Inflammatory macrophage (primary cell): ENCODE results near the gene MOGAT3.

Experiments
- DNase-seq, 2 donors: peaks; one replicate each; pipeline ENCODE4 v3.0.0-alpha.2; 2020 to 2022

MOGAT3 gene

GRCh38 chr7:101233907-101234547, 33.2 kb upstream of the MOGAT3 start:
- DNase-seq = no peak

GRCh38 chr7:101232141-101232850, 31.5 kb upstream of the MOGAT3 start:
- DNase-seq = no peak

DNA sequence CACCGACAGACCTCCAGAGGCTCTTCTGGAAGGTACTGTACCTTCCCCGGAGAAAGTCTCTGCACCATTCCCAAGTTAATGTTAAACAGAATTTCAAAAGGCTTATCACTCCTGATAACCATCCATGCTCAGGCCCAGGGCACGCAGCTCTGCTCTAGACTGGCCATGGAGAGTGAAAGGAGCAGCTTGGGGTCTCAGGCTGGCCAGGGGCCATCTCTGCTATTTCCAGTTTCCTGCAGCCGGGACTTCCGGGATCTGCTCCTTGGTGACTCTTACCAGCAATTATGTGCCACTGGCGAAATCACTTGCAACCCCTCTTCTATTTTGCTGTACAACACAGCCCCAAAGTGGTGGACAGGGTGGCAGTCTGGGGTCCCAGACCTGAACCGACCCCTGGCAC, 30.8 kb upstream of the MOGAT3 start:
- DNase-seq = no peak

GRCh38 chr7:101226721-101227120, 25.9 kb upstream of the MOGAT3 start:
- DNase-seq = no peak

DNA sequence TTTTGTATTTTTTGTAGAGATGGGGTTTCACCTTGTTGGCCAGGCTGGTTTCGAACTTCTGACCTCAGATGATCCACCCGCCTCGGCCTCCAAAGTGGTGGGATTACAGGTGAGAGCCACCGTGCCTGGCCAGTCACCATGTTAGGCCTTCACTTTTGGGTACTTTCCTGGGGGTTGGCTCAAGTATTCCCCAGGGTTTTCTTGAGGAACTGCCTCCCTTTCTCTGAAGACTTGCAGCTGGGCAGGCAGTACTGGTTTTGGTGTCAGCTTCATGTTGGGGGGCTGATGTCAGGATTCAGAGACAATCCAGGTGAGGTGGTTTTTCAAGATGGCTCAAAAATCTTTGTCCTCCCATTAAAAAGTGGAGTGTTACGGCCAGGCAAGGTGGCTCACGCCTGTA, 24.8 kb upstream of the MOGAT3 start:
- no peak for DNase-seq

DNA sequence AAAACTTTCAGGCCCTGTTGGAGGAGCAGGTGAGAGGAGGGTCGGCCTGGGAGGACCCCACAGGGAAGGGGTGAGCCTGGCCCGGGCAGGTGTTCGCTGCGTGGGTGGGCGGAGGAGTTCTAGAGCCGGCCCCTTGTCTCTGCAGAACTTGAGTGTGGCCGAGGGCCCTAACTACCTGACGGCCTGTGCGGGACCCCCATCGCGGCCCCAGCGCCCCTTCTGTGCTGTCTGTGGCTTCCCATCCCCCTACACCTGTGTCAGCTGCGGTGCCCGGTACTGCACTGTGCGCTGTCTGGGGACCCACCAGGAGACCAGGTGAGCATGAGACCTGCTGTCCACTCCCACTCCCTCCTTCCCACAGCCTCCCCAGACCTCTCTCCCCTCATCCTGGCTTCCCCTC, 22.7 kb upstream of the MOGAT3 start:
- DNase-seq = no peak

- DNase-seq = no peak
Measured at GRCh38 chr7:101222275-101222830, 21.5 kb upstream of the MOGAT3 start.

- no peak for DNase-seq
Measured at GRCh38 chr7:101220295-101220694, 19.5 kb upstream of the MOGAT3 start.

DNA sequence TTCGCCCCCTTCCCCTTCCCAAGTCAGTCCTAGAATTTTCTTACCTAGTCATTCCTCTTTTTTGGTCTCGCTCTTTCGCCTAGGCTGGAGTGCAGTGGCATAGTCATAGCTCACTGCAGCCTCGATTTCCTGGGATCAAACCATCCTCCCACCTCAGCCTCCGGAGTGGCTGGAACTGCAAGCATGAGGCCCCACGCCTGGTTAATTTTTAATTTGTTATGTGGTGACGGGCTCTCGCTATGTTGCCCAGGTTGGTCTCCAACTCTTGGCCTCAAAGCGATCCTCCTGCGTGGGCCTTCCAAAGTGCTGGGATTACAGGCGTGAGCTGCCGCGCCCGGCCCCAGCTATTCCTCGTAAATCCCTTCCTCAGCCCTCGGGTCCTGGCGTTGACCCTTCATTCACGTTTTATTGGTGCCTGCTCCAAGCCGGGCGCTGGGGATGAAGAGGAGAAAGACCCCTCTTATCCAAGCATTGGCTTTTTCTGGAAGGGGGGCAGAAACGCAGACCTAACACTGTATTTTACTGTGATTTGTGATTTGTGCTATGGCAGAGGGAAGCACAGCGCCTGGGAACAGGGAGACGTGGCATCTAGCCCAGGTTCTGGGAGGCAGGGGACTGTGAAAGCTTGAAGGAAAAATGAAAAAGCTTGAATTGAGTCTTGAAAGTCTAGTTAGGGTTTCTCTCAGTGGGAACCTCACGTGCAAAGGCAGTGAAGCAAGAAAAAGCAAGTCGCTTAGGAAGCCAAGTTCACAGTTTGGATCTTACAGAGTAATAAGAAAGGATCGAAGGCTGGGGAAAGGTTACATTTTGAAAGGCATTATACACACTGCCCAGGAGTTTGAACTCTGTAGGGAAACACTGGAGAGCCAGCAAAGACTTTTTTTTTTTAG, 17.6 kb upstream of the MOGAT3 start:
- DNase-seq = no peak

DNA sequence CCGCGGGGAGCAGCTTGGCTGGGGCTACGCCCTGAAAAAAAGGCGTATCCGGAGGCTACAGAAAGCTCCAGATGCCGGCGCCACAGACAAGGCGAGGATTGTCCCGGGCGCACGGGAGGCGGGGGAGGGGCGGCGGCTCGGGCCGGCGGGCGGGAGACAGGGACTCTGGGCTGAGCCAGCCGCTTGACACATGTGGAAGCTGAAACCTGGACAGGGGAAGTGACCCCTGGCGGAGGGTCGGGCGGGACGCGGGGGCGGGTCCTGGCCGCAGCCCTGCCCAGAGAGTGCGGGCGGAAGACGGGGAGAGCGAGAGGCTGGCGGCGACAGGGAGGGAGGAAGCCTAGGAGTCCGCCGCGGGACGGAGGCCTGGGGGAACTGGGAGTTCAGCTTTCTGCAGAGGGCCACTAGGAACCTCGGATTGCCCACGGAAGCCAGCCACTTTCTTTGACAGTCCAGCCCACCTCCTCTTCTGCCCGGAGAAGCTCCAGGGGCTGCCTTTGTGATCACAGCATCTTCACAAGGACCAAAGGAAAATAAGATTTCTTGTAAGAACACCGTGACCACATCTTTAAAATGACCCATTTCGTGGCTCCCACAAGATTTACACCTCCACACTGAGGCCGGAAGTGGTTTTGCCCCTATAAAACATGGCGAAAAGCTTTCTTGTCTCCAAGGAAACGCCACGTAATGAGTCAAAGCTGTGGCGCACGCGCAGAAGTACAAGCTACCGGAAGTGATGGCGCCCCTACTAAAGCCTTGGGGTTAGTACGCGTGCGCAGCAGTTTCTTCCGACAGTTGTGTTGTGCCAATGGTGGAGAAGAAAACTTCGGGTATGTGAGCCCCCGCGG, 16.8 kb upstream of the MOGAT3 start, which contains the start of the genes PLOD3 and ZNHIT1:
PLOD3 (minus strand) TSS at position 194 of the 848 bp plus-strand sequence. CDS start 307 bp downstream, outside the sequence.
ZNHIT1 (plus strand) TSS at position 778 of the 848 bp plus-strand sequence; CDS start at position 809, 31 bp downstream.
- peak; percentile 99 for DNase-seq

DNA sequence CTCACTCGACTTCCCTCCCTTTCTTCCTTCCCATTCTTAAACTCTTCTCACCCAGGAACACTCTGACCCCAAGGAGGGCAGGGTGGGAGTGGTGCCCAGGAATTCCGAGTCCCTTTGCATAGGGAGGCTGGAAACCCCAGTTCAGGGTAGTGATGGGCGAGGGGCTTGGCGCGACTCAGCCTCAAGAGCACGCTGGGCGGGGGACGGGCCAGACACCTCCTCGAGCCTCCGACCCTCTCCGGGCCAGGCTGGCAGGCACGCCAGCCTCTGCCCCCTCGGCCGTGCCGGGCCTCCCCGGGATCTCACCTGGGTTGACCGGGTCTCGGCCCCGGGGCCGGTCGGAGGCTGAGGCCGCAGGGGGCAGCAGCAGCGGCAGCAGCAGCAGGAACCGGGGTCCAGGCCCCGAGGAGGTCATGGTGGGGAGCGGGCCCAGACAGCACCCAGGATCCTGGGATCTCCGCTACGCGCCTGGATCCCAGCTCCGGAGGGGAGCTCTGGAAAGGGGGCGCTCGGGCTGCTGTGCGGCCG, 16.1 kb upstream of the MOGAT3 start:
- DNase-seq = no peak

GRCh38 chr7:101216001-101216859, 15.4 kb upstream of the MOGAT3 start:
- peak; percentile 29 to 40 for DNase-seq

GRCh38 chr7:101212014-101212413, 11.2 kb upstream of the MOGAT3 start:
- no peak for DNase-seq

- DNase-seq = no peak
Measured at GRCh38 chr7:101211501-101211900, 10.7 kb upstream of the MOGAT3 start.

DNA sequence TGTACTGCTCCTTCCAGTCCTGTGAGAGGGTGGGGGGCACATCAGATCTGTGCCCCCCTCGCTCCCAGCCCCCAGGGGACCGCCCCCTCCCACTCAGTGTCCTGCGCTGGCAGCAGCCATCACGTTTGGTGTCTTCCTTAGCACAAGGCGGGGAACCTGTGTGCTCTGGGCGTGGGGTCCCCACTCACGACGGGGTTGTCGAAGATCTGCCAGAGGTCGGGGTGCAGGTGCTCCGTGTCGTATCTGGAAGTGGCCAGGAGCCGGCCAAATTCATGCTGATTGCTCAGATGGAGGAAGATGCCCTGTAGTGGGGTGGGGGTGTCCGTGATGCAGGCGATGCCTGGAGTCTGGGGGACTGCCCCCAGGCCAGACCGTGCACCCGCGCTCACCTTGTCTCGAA, 9.3 kb upstream of the MOGAT3 start:
- DNase-seq = no peak

DNA sequence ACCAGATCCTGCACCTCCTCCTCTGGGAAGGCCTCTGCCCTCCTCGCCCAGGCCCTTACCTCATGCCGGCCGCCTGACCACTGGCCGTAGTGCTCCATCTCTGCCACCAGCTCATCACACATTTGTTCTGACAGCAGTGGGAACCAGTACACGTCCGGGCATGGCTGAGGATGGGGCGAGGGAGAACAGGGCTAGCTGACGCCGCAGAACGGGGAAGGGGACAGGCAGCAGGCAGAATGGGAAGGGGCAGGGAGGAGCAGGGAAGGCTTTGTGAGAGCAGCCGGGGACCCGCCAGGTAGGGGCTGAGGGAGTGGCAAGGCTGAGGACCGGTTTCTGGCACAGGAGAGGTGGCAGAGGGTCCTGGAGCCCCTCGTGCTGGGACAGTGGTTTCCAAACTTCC, 8.0 kb upstream of the MOGAT3 start:
- DNase-seq = no peak

DNA sequence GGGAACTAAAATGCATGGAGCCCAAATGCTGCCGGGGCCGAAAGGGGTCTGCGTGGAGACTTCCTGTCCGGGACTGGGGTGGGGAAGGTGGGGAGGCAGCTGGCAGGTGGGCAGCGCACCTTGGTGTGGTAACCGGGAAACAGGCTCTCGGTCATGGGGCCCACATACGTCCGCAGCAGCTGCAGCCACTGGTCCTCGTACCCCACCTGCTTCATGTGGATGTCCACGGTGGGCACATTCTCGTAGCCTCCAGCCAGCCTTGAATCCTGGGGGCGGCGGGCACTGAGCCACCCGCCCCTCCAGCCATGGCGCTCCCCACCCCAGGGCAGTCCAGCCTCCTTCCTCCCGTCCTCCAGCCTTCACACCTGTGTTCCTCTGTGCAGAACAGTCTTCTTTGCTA, 6.6 kb upstream of the MOGAT3 start:
- DNase-seq = no peak

DNA sequence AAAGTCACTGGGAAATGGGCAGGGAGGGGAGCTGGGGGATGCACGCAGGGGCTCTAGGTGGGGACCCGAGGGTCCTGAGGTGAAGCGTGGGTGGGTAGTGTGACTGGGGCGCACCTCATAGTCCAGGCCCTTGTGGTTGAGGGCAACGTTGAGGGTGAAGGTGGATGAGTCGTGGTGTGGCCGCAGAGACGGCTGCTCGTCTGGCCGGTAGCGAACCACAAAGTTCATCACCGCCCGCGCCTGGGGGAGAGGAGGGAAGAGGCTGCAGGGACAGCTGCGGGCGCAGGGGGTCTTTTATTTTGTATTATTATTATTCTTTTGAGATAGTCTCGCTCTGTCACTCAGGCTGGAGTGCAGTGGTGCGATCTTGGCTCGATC, 5.8 kb upstream of the MOGAT3 start:
- DNase-seq = no peak

DNA sequence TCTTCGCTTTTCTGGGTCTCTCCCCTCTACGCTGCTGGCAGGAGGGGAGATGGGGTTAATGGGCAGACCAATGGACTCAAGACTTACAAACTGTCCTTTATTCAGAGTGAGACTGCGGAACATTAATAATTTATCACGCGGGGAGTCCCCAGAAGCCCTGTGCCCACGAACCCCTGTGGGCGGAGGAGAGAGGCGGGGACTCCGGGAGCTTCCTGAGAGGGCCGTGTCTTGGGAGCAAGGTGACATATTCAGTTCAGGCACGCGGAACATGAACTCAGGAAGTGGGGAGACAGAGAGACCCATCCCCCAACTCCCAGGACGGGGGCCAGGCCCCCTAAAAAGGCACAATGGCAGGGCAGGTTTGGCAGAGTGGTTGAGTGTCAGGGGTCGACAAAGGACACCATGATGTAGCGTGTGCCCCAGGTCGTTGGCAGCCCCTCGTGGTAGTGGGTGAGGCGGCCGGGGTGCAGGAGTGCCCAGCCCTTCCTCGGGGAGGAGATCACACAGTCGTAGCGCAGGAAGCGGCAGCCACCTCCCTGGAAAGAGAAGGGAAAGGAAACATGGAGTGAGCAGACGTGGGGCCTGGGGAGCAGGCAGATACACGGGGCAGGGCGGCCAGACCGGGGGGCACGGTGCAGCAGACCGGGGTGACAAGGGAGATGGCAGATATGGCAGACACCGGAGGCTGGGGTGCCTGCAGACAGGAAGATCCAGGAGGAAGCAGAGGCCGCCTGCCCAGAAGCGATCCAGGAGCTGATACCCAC, 5.2 kb upstream of the MOGAT3 start:
- DNase-seq = no peak
